Activated effector memory CD4-positive, alpha-beta T cell treated with anti-CD3 and anti-CD28 coated beads, Interleukin-2, amount 50 U/mL, for 16 hours (primary cell): Measurements from ENCODE around the gene PRX.

ENCODE experiments used
- DNase-seq: peaks from one replicate; pipeline ENCODE4 v3.0.0-alpha.2; 2020

PRX gene

DNA sequence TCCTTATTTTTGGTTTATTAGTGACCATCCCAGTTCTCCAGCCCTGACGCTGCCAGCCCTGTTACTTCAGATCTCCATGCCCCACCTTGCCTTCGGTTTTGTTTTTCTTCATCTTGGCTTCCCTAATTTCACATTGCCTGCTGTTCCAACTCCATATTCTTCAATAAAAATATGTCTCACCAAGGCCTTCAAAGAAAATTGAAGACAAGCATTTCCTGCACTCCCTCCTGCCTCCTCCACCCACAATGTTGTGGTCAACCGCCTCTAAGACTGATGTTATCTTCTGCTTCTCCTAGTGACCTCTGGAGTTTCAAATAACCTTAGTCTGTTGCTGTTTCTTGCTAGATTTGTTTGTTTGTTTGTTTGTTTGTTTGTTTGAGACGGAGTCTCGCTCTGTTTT is 50.1 kb downstream of the PRX start:
- DNase-seq = no peak

DNA sequence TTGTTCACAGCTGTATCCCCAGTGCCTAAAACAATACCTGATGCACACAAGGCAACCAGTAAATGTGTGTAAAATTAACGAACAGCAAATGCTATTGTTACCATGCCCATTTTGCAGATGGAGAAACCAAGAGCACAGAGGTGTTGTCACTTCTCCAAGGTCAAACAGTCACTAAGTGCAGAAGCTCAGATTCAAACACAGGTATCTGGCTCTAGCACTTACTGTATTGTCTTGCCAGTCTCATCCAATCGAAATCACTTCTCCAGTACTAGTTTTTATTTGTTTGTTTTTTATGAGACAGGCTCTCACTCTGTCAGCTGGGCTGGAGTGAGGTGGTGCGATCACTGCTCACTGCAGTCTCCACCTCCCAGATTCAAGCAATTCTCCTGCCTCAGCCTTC is 51.0 kb downstream of the PRX start:
- DNase-seq = no peak

DNA sequence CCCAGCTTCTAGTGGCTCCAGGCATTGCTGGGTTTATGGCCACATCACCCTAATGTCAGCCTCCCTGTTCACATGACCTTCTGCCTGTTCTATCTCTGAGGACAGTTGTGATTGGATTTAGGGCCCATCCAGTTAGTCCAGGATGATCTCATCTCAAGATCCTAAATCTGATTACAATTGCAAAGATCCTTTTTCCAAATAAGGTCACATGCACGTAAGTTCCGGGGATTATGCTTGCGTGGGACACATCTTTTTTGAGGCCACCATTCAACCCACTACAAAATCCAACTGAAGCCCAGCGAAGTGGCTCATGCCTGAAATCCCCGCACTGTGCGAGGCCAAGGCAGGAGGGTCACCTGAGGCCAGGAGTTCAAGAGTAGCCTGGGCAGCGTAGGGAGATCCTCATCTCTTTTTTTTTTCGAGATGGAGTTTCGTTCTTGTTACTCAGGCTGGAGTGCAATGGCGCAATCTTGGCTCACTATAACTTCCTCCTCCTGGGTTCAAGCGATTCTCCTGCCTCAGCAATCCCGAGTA is 52.4 kb downstream of the PRX start:
- no peak for DNase-seq

DNA sequence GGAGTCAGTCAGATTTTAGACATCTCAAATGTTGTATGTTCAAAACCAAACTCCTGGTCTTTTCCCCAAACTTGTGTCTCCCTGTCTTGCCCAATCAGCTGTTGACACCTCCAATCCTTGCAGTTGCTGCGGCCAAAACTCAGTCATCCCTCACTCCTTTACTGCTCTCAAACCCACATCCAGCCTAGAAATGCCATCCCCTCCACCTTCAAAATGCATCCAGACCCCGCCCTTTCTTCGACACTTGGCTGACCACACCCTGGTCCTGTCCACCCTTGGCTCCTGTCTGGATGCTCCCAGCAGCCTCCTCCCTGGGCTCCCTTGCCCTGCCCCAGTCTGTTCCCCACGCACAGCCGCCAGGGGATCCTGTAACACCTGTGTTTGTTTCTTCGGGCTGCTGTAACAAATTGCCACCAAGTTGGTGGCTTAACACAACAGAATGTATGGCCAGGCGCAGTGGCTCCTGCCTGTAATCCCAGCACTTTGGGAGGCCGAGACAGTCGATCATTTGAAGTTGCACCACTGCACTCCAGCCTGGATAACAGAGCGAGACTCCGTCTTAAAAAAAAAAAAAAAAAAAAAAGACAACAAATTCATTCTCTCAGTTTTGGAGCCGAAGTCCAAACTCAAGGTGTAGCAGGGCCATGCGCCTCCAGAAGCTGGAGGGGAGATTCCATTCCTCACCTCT is 53.0 kb downstream of the PRX start:
- no peak for DNase-seq

DNA sequence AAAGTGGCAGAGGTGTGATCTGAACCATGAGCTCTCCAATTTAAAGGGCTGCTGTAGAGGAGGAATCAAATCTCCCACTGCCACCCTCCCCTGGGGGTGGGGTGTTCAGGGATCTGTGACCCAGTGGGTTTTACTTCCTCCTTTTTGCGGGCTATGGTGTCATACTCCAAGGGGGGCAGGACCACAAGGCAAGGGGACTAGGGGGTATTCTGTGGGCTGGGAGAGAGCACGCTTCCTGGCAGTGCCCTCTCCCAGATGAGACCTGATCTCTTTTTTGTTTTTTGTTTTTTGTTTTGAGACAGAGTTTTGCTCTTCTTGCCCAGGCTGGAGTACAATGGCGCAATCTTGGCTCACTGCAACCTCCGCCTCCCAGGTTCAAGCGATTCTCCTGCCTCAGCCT is 54.4 kb downstream of the PRX start:
- DNase-seq = no peak

DNA sequence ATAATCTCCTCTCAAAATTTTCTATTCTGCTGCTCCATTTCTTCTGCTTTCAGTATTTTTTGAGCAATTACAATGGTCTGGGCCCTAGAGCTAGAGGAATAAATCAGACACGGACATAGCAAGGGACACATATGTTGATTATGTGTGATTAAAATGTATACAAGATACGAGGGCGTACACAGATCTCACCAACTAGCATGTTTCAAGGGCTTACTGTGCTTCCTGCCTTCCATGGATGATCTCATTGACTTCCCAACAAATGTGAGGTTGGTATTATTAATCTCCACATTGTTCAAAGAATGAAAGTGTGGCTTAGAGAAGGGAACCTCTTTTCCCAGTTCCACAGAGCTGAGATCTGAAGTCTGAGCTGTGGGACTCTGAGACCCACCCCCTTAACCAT is 55.5 kb downstream of the PRX start:
- no peak for DNase-seq

DNA sequence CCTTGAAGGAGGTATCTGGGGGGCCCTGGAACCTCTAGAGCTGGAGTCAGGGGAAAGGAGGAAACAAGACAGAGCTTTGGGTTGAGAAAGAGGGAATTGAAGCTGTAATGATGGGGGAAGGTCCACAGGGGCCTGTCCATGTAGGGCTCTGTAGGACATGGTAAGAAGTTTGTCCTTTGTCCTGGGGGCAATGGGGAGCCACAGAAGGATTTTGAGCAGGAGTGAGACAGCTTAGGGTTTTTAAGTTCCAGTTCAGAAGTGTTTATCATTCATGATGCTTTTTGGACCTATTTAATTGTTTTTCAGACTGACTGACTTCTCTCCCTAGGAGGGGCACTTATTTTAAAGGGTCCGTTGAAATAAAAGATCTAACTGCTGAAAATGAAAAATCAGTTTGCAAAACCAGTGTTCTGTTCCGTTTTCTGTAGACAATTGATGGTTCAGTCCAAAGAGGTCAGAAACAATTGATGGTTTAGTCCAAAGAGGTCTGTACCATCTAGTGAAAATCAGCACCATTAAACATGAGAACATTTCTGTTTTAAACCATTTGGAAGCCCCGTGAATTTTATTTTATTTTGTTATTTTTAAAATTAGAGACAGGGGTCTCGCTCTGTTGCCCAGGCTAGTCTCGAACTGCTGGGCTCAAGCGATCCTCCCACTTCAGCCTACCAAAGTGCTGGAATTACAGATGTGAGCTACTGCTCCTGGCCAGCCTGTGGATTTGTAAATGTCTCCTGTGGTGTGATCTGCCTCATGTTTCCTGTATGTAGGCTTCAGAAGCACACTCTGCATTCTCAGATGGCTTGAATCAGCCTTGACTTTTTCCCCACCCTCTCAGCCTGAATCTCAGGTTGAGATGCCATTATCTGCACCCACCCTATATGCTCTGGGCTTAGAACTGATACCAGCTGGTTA is 56.2 kb downstream of the PRX start:
- DNase-seq = no peak

DNA sequence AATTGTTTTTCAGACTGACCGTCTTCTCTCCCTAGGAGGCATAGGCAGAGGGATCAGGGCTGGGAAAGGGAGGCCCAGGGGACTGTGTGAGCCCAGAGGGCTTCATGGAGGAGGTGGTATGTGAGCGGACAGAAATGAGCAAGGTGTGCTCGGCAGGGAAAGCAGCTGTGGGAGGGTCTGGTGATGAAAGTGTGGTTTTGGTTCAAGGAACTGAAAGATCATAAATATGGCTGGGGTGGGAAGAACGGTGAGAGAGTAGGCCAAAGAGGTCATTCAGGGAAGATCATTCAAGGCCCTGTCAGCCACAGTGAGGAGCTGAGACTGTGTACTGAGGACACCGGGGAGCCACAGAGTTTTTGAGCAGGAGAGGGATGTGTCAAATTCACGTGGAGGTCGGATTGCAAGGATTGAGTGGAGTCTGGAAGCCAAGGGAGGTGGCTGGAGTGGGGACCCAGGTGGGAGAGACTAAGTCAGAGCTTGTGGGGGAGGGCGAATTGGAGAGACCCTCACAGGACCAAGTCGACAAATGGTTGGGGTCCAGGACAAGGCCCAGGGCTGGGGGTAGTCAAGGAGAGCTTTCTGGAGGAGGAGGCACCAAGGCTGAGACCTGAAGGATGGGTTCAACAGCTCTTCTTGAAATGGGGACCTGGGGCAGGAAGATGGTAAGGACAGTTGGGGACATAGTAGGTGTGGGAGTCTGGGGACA is 57.0 kb downstream of the PRX start:
- DNase-seq = no peak

DNA sequence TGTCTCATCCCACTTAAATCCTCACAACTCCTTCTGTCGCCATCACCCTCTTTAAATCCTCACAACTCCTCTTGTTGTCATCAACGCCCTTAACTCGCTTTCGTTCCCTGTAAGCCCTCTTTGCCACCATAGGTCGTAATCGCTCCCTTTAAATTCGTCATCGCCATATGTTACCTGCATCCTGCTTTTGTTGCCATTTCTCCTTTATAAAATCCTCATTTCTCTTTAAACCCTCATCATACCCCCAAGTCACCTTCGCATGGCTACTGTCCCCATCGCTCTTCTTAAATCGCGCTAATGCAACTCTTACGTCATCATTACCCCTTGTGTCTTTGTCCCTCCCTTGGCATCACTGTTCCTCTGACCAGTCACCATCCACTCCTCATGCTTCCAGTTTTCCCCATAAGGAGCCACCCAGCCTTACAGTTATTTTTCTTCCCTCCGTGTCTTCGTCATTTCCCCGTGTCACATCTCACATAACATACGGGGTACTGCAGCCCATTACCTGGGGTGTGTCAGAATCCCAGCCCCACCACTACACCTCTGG is 64.1 kb downstream of the PRX start:
- DNase-seq = no peak

DNA sequence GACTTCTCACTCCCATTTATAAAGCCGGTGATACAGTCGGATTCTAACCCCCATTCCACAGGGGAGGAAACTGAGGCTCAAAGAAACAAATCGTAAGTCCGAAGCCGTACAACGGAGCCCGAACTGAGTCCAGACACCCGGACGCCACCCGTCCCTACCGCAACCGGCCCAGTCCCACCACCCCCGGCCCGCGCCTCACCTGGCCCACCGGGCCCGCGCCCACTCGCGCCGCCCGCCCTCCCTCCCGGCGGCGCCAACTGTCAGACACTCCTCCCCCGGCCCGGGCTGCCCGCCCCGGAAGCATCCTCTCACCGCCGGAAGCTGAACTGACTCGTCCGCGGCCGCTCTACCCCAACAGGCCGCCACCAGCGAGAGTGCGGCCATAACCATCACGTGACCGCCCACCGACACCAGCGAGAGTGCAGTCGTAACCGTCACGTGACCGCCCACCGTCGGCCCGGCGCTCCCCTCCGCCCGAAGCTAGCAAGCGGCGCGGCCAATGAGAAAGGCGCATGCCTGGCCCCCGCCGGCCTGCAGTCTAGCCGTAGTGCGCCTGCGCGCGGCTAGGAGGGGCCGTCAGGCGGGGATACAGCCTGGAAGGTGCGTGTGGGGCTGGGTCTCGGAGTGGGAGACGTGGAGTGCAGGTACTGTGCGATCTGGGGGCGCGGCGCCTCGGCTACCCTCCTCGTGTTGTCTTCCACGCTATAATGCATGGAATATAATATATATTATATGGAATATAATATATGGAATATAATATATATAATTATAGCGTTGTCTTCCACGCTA is 64.9 kb downstream of the PRX start, which contains the start of the genes C19orf47 and PLD3:
Gene C19orf47 (minus strand): TSS at position 273 of the 789 bp plus-strand sequence. CDS start 6,540 bp downstream, outside the sequence.
Gene PLD3 (plus strand): TSS at position 571 of the 789 bp plus-strand sequence. CDS start 17,789 bp downstream, outside the sequence.
- DNase-seq = peak; percentile 100

DNA sequence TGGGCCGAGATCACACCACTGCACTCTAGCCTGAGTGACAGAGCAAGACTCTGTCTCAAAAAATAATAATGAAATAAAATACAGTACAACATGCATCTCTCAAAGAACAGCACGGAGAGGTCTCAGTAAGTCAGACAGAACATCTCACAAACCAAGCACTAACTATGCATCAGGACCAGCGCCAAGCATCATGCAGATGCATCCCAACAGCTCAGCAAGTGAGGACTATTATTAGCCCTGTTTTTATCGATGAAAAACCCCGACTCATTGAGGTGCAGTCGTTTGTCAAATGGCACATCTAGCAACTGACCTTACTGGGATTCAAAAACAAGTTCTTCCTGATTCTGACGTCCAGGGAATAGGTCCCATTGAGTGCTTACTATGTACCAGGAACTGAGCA is 68.8 kb downstream of the PRX start:
- no peak for DNase-seq
